HL-60 (cell line): ENCODE measurements around the gene FBH1.

Source experiments
- DNase-seq, 2 experiments: peaks; one replicate each; pipeline ENCODE4 v3.0.0-alpha.2; 2010 to 2020; ENCODE audit warnings: low read depth in 1 of 2, low spot score in 1 of 2
- H3K27ac ChIP-seq: fragments of 250-450 bp; sonication (Bioruptor Pico); replicated peaks from 2 replicates; pipeline ENCODE4 v1.5.1; 2020; ENCODE audit warnings: mild to moderate bottlenecking, moderate library complexity
- H3K27me3 ChIP-seq: fragments of 250-450 bp; sonication (Bioruptor Pico); 2 replicates; pipeline ENCODE4 v1.5.1; 2021; ENCODE audit warnings: mild to moderate bottlenecking, moderate library complexity; ENCODE audit not compliant: insufficient read depth, poor library complexity, severe bottlenecking
- H3K4me3 ChIP-seq: replicated peaks from 2 replicates; pipeline ENCODE4 v1.5.1; 2011; ENCODE audit warnings: mild to moderate bottlenecking, control low read depth, low read length; ENCODE audit not compliant: insufficient read depth
- GABPA ChIP-seq: IDR thresholded peaks from 2 replicates; pipeline ENCODE4 v1.6.1; 2012; ENCODE audit warnings: low read depth
- POLR2AphosphoS5 ChIP-seq: IDR thresholded peaks from 2 replicates; pipeline ENCODE4 v1.6.1; 2012; ENCODE audit warnings: low read depth
- SPI1 ChIP-seq: IDR thresholded peaks from 2 replicates; pipeline ENCODE4 v1.6.1; 2012; ENCODE audit warnings: low read depth, mild to moderate bottlenecking, borderline replicate concordance
- TF ChIP-seq, protein P1 (sequence below): IDR thresholded peaks from 2 replicates; pipeline ENCODE4 v1.6.1; 2012; ENCODE audit warnings: low read depth; ENCODE audit not compliant: insufficient replicate concordance
- TF ChIP-seq, protein P2 (sequence below): IDR thresholded peaks from one replicate; pipeline ENCODE4 v1.5.1; 2011; ENCODE audit warnings: low read length, control low read depth, inconsistent platforms; ENCODE audit not compliant: insufficient read depth

Gene FBH1

DNA sequence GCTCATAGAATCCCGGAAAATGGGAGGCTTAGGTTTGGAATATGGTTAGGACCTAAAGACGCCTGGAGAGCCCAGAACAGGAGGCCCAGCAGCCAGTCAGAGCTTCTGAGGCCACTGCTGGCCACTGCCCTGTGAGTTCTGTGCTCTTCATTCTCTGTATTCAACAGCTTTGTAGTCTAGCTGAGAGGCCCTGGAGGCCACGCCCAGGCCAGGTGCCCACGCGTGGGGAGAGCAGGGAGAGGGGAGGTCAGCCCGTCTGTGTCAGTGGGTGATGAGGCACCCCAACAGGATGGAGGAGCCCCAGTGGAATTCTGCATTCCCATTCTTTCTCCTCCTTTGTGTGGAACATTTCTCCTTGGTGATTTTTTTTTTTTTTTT lies 58.2 kb downstream of the FBH1 start:
- DNase-seq, result no peak
- H3K27me3 ChIP-seq, result no peaks in the 10 kb centered on the region
- H3K4me3 ChIP-seq, result no peak overlapping the region
- TF ChIP-seq GABPA (no peak), SPI1 (no peak), POLR2AphosphoS5 (no peak)
- TF ChIP-seq, protein P1, sequence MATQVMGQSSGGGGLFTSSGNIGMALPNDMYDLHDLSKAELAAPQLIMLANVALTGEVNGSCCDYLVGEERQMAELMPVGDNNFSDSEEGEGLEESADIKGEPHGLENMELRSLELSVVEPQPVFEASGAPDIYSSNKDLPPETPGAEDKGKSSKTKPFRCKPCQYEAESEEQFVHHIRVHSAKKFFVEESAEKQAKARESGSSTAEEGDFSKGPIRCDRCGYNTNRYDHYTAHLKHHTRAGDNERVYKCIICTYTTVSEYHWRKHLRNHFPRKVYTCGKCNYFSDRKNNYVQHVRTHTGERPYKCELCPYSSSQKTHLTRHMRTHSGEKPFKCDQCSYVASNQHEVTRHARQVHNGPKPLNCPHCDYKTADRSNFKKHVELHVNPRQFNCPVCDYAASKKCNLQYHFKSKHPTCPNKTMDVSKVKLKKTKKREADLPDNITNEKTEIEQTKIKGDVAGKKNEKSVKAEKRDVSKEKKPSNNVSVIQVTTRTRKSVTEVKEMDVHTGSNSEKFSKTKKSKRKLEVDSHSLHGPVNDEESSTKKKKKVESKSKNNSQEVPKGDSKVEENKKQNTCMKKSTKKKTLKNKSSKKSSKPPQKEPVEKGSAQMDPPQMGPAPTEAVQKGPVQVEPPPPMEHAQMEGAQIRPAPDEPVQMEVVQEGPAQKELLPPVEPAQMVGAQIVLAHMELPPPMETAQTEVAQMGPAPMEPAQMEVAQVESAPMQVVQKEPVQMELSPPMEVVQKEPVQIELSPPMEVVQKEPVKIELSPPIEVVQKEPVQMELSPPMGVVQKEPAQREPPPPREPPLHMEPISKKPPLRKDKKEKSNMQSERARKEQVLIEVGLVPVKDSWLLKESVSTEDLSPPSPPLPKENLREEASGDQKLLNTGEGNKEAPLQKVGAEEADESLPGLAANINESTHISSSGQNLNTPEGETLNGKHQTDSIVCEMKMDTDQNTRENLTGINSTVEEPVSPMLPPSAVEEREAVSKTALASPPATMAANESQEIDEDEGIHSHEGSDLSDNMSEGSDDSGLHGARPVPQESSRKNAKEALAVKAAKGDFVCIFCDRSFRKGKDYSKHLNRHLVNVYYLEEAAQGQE, result no peak
- TF ChIP-seq, protein P2, sequence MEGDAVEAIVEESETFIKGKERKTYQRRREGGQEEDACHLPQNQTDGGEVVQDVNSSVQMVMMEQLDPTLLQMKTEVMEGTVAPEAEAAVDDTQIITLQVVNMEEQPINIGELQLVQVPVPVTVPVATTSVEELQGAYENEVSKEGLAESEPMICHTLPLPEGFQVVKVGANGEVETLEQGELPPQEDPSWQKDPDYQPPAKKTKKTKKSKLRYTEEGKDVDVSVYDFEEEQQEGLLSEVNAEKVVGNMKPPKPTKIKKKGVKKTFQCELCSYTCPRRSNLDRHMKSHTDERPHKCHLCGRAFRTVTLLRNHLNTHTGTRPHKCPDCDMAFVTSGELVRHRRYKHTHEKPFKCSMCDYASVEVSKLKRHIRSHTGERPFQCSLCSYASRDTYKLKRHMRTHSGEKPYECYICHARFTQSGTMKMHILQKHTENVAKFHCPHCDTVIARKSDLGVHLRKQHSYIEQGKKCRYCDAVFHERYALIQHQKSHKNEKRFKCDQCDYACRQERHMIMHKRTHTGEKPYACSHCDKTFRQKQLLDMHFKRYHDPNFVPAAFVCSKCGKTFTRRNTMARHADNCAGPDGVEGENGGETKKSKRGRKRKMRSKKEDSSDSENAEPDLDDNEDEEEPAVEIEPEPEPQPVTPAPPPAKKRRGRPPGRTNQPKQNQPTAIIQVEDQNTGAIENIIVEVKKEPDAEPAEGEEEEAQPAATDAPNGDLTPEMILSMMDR, result no peak
- H3K27ac ChIP-seq, result no peak overlapping the region

DNA sequence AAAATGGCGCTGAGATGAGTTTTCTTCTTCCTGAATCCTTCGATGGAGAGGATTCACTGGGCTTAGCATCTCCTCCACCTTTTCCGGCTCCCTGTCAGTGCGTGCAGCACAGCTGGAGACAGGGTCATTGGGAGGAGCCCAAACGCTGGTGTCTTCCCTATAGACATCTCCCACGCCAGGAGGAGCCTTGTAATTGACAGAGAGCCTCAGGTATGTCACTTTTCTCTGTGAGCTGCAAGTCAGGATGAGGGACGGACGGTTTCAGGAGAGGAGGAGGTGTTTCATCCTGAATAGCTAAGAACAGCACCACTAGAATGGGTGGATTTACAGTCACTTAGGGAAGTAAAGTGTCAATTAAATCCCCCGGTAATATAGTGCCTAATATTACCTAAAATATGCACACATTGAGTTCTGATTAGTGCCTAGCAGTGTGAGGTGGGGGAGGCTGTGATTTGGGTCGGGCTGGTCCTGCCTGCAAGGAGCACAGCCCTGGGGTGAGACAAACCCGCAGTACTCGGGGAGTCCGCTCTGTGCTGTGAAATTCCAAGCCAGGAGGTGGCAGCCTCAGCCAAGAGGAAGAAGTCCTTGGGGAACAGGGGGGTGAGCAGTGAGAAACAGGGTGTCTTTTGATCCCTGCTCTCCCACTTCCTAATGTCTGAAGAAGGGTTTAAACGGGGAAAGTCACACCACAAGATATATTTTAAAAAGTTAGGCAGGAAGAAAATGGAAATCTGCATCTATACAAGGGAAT lies 59.1 kb downstream of the FBH1 start:
- Histone ChIP-seq H3K27ac (no peak overlapping the region), H3K27me3 (no peaks in the 10 kb centered on the region), H3K4me3 (no peak overlapping the region)
- peak in 1 of 2 experiments; percentile 45 for DNase-seq
- TF ChIP-seq GABPA (no peak), SPI1 (no peak), POLR2AphosphoS5 (no peak)
- TF ChIP-seq, protein P1, result no peak
- TF ChIP-seq, protein P2, result no peak

DNA sequence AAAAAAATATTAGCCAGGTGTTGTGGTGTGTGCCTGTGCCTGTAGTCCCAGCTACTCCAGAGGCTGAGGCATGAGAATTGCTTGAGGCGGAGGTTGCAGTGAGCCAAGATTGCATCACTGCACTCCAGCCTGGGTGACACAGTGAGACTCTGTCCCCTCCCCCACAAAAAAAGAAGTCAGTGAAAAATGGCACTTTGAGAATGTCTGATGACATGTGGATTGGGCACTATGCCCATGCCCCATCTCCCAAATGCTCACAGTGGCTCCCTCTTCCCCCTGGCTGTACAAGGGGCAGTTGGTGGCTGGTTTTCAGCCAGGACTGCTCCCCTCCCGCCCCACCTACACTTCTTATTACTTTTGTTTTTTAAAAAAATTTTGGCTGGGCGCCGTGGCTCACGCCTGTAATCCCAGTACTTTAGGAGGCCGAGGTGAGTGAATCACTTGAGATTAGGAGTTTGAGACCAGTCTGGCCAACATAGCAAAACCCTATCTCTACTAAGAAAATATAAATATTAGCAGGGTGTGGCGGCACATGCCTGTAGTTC lies 61.2 kb downstream of the FBH1 start:
- TF ChIP-seq, protein P1, result no peak
- no peak for TF ChIP-seq GABPA
- TF ChIP-seq, protein P2, result no peak
- TF ChIP-seq SPI1, result no peak
- TF ChIP-seq POLR2AphosphoS5, result no peak
- H3K4me3 ChIP-seq, result no peak overlapping the region
- DNase-seq, result peak in 1 of 2 experiments; percentile 56
- H3K27ac ChIP-seq, result no peak overlapping the region
- H3K27me3 ChIP-seq, result no peaks in the 10 kb centered on the region
